Mesenchymal stem cell (in vitro differentiated cells and primary cell): ENCODE results near the gene SUPT3H.
A peak's percentile ranks its signal among the peaks of the same experiment; 100 is the strongest.

ENCODE experiments used
- DNase-seq: peaks from one replicate; pipeline ENCODE4 v3.0.0-alpha.2; 2013
- H2AFZ ChIP-seq: one replicate; pipeline ENCODE4 v1.6.1; 2013; ENCODE audit warnings: low read depth, mild to moderate bottlenecking, control low read depth, inconsistent platforms, low read length, moderate library complexity
- H2AK5ac ChIP-seq: 2 replicates; pipeline ENCODE4 v1.6.1; 2013; ENCODE audit warnings: low read length, moderate library complexity, mild to moderate bottlenecking, inconsistent platforms; ENCODE audit not compliant: severe bottlenecking
- H2BK120ac ChIP-seq: one replicate; pipeline ENCODE4 v1.6.1; 2013; ENCODE audit warnings: low read depth, mild to moderate bottlenecking, inconsistent platforms, low read length, moderate library complexity
- H2BK12ac ChIP-seq, 2 experiments: one replicate each; pipeline ENCODE4 v1.6.1; 2013; ENCODE audit warnings: inconsistent platforms in 2 of 2, low read length in 2 of 2, mild to moderate bottlenecking in 2 of 2, moderate library complexity in 2 of 2, control low read depth in 1 of 2
- H2BK15ac ChIP-seq: one replicate; pipeline ENCODE4 v1.6.1; 2013; ENCODE audit warnings: mild to moderate bottlenecking, low read depth, inconsistent platforms; ENCODE audit not compliant: poor library complexity, severe bottlenecking
- H2BK5ac ChIP-seq: 2 replicates; pipeline ENCODE4 v1.6.1; 2013; ENCODE audit warnings: low read depth, mild to moderate bottlenecking, low read length, control low read depth, inconsistent platforms; ENCODE audit not compliant: poor library complexity, severe bottlenecking
- H3K14ac ChIP-seq, 2 experiments: one replicate each; pipeline ENCODE4 v1.6.1; 2013; ENCODE audit warnings: inconsistent platforms in 2 of 2, low read length in 2 of 2, control low read depth in 1 of 2, mild to moderate bottlenecking in 1 of 2, moderate library complexity in 1 of 2
- H3K18ac ChIP-seq, 2 experiments: one replicate each; pipeline ENCODE4 v1.6.1; 2013; ENCODE audit warnings: inconsistent platforms in 2 of 2, low read length in 2 of 2, control low read depth in 1 of 2, low read depth in 1 of 2, mild to moderate bottlenecking in 1 of 2
- H3K23ac ChIP-seq, 2 experiments: one replicate each; pipeline ENCODE4 v1.6.1; 2013; ENCODE audit warnings: inconsistent platforms in 2 of 2, low read length in 2 of 2, mild to moderate bottlenecking in 2 of 2, moderate library complexity in 2 of 2, control low read depth in 1 of 2
- H3K27ac ChIP-seq: 2 replicates; pipeline ENCODE4 v1.5.1; 2013; ENCODE audit warnings: mild to moderate bottlenecking, moderate library complexity, low read length, control low read depth, inconsistent platforms; ENCODE audit not compliant: poor library complexity, severe bottlenecking
- H3K27me3 ChIP-seq, 2 experiments: 2 replicates each; pipeline versions ENCODE4 v1.6.1 to v1.7.0; 2013; ENCODE audit warnings: low read length in 2 of 2, mild to moderate bottlenecking in 2 of 2, moderate library complexity in 2 of 2, control low read depth in 1 of 2, inconsistent platforms in 1 of 2; ENCODE audit not compliant: control insufficient read depth in 1 of 2, insufficient read depth in 1 of 2
- H3K36me3 ChIP-seq, 2 experiments: 2 replicates each; pipeline versions ENCODE4 v1.6.1 to v1.7.0; 2013; ENCODE audit warnings: low read length in 2 of 2, control low read depth in 1 of 2, inconsistent platforms in 1 of 2, low read depth in 1 of 2, mild to moderate bottlenecking in 1 of 2; ENCODE audit not compliant: insufficient read depth in 2 of 2, control insufficient read depth in 1 of 2
- H3K4ac ChIP-seq, 2 experiments: one replicate each; pipeline ENCODE4 v1.6.1; 2013; ENCODE audit warnings: inconsistent platforms in 2 of 2, low read length in 2 of 2, mild to moderate bottlenecking in 2 of 2, moderate library complexity in 2 of 2, control low read depth in 1 of 2, low read depth in 1 of 2
- H3K4me1 ChIP-seq: 2 replicates; pipeline ENCODE4 v1.6.1; 2013; ENCODE audit warnings: low read depth, low read length, control low read depth; ENCODE audit not compliant: control insufficient read depth, insufficient read depth
- H3K4me2 ChIP-seq: 2 replicates; pipeline ENCODE4 v1.6.1; 2013; ENCODE audit warnings: low read length, mild to moderate bottlenecking, inconsistent platforms; ENCODE audit not compliant: poor library complexity, severe bottlenecking
- H3K4me3 ChIP-seq, 2 experiments: 2 replicates each; pipeline versions ENCODE4 v1.5.1 to v1.7.0; 2013; ENCODE audit warnings: low read length in 2 of 2, mild to moderate bottlenecking in 2 of 2, control low read depth in 1 of 2, low read depth in 1 of 2; ENCODE audit not compliant: insufficient read depth in 1 of 2
- H3K79me1 ChIP-seq: replicated peaks from 2 replicates; pipeline ENCODE4 v1.6.1; 2013; ENCODE audit warnings: mild to moderate bottlenecking, control low read depth, low read length, inconsistent platforms; ENCODE audit not compliant: poor library complexity, severe bottlenecking
- H3K9ac ChIP-seq: 2 replicates; pipeline ENCODE4 v1.7.0; 2013; ENCODE audit warnings: mild to moderate bottlenecking, low read length, moderate library complexity
- H3K9me3 ChIP-seq: 2 replicates; pipeline ENCODE4 v1.7.0; 2013; ENCODE audit warnings: mild to moderate bottlenecking, low read length; ENCODE audit not compliant: control insufficient read depth
- H4K8ac ChIP-seq: one replicate; pipeline ENCODE4 v1.6.1; 2013; ENCODE audit warnings: inconsistent platforms, mild to moderate bottlenecking, low read length, moderate library complexity
- H4K91ac ChIP-seq: one replicate; pipeline ENCODE4 v1.6.1; 2013; ENCODE audit warnings: mild to moderate bottlenecking, low read length, inconsistent platforms
- WGBS: methylation state at CpG from one replicate; pipeline ENCODE4 v1.1.7; 2013; ENCODE audit warnings: mixed read lengths; 5-methylcytosine and 5-hydroxymethylcytosine counted together

The SUPT3H gene

GRCh38 chr6:45074439-45074838 lies 303.3 kb downstream of the SUPT3H start:
- Histone ChIP-seq H4K91ac (no peak overlapping the region), H2AFZ (no peak overlapping the region)

GRCh38 chr6:45073771-45074170 lies 304.0 kb downstream of the SUPT3H start:
- H4K8ac ChIP-seq = no peak overlapping the region
- H3K79me1 ChIP-seq = no peaks in the 10 kb centered on the region
- no peak overlapping the region for H2BK15ac ChIP-seq
- H3K14ac ChIP-seq = no peak overlapping the region
- no peak overlapping the region for H3K23ac ChIP-seq
- H3K9ac ChIP-seq = peak overlapping the region; percentile 27
- H3K18ac ChIP-seq = no peak overlapping the region
- DNase-seq = no peak
- no peak overlapping the region for H2BK12ac ChIP-seq
- H3K36me3 ChIP-seq = no peaks in the 10 kb centered on the region
- H4K91ac ChIP-seq = no peak overlapping the region
- H3K4ac ChIP-seq = no peak overlapping the region
- no peak overlapping the region for H2BK5ac ChIP-seq
- H3K4me1 ChIP-seq = no peaks in the 10 kb centered on the region
- H3K4me3 ChIP-seq = no peak overlapping the region
- no peak overlapping the region for H2BK120ac ChIP-seq
- H2AK5ac ChIP-seq = no peak overlapping the region
- peaks cover 11% of the 10 kb centered on the region for H3K9me3 ChIP-seq
- H3K27me3 ChIP-seq = no peaks in the 10 kb centered on the region
- no peak overlapping the region for H3K4me2 ChIP-seq
- no peak overlapping the region for H3K27ac ChIP-seq
- no peak overlapping the region for H2AFZ ChIP-seq

More at GRCh38 chr6:45074439-45074838, 303.3 kb downstream of the SUPT3H start:
- H3K4me2 ChIP-seq = no peak overlapping the region
- no peak overlapping the region for H4K8ac ChIP-seq
- H2AK5ac ChIP-seq = no peak overlapping the region
- no peaks in the 10 kb centered on the region for H3K36me3 ChIP-seq
- no peak overlapping the region for H2BK5ac ChIP-seq
- H3K79me1 ChIP-seq = no peaks in the 10 kb centered on the region
- H3K27me3 ChIP-seq = no peaks in the 10 kb centered on the region
- H3K27ac ChIP-seq = peak overlapping the region; percentile 35
- no peak overlapping the region for H2BK12ac ChIP-seq
- WGBS = no CpG with 5 or more reads among the region's 1 CpG
- no peak overlapping the region for H3K14ac ChIP-seq
- DNase-seq = no peak
- H2BK120ac ChIP-seq = no peak overlapping the region
- H3K4me3 ChIP-seq = no peak overlapping the region
- H3K4ac ChIP-seq = no peak overlapping the region
- no peak overlapping the region for H3K23ac ChIP-seq
- no peak overlapping the region for H3K18ac ChIP-seq
- peak overlapping the region; percentile 65 for H3K9ac ChIP-seq
- no peaks in the 10 kb centered on the region for H3K4me1 ChIP-seq
- peaks cover 13% of the 10 kb centered on the region for H3K9me3 ChIP-seq
- no peak overlapping the region for H2BK15ac ChIP-seq

GRCh38 chr6:45072673-45073072 lies 305.1 kb downstream of the SUPT3H start:
- Histone ChIP-seq H3K14ac (no peak overlapping the region), H3K4me3 (no peak overlapping the region), H3K79me1 (no peaks in the 10 kb centered on the region), H3K4ac (no peak overlapping the region), H2BK12ac (no peak overlapping the region), H3K18ac (no peak overlapping the region), H3K27me3 (no peaks in the 10 kb centered on the region), H2BK120ac (no peak overlapping the region), H3K23ac (no peak overlapping the region), H4K91ac (no peak overlapping the region), H2AK5ac (no peak overlapping the region), H2BK5ac (no peak overlapping the region), H3K9me3 (no peaks in the 10 kb centered on the region), H3K36me3 (no peaks in the 10 kb centered on the region), H3K4me1 (no peaks in the 10 kb centered on the region), H3K27ac (no peak overlapping the region), H3K4me2 (no peak overlapping the region), H4K8ac (no peak overlapping the region), H2BK15ac (no peak overlapping the region), H3K9ac (no peak overlapping the region), H2AFZ (no peak overlapping the region)
- WGBS = 100% methylated on average over 1 of the region's 3 CpGs
- DNase-seq = no peak

GRCh38 chr6:45072016-45072415 lies 305.7 kb downstream of the SUPT3H start:
- no peaks in the 10 kb centered on the region for H3K79me1 ChIP-seq
- H3K14ac ChIP-seq = no peak overlapping the region
- no peak overlapping the region for H3K18ac ChIP-seq
- no peak overlapping the region for H2BK120ac ChIP-seq
- no peaks in the 10 kb centered on the region for H3K36me3 ChIP-seq
- no peak for DNase-seq
- H2BK12ac ChIP-seq = no peak overlapping the region
- no peak overlapping the region for H3K4me2 ChIP-seq
- H3K4ac ChIP-seq = no peak overlapping the region
- no peak overlapping the region for H4K8ac ChIP-seq
- whole genome bisulfite sequencing = 100% methylated on average over 1 of the region's 1 CpG
- H2BK5ac ChIP-seq = no peak overlapping the region
- H3K27me3 ChIP-seq = no peaks in the 10 kb centered on the region
- no peak overlapping the region for H4K91ac ChIP-seq
- no peak overlapping the region for H2AK5ac ChIP-seq
- no peak overlapping the region for H3K27ac ChIP-seq
- no peak overlapping the region for H3K9ac ChIP-seq
- no peaks in the 10 kb centered on the region for H3K4me1 ChIP-seq
- no peaks in the 10 kb centered on the region for H3K9me3 ChIP-seq
- no peak overlapping the region for H2AFZ ChIP-seq
- H3K23ac ChIP-seq = no peak overlapping the region
- H2BK15ac ChIP-seq = no peak overlapping the region
- no peak overlapping the region for H3K4me3 ChIP-seq
